Breast epithelium (tissue), 3 donors: ENCODE measurements around the gene HOXA6.

Experiments used
- CTCF ChIP-seq, 3 donors: fragments of 450-650 bp; IDR thresholded peaks; one replicate each; pipeline ENCODE4 v1.5.1; 2016 to 2017; ENCODE audit warnings: antibody characterized with exemption in 3 of 3, mild to moderate bottlenecking in 3 of 3, moderate library complexity in 3 of 3
- POLR2A ChIP-seq: fragments of 450-650 bp; IDR thresholded peaks from one replicate; pipeline ENCODE4 v1.6.1; 2016; ENCODE audit warnings: antibody characterized with exemption, mild to moderate bottlenecking, moderate library complexity
- POLR2AphosphoS5 ChIP-seq, 3 donors: sonication (generic); formaldehyde crosslinking; IDR thresholded peaks; one replicate each; pipeline ENCODE4 v1.6.1; 2017; ENCODE audit warnings: antibody characterized with exemption in 3 of 3

GRCh38 chr7:27108390-27109127, 39.0 kb downstream of the HOXA6 start:
- TF ChIP-seq POLR2A = peak; percentile 35
- TF ChIP-seq CTCF (IDR thresholded peaks at IDR 0.05) = no peak
- peak; percentile 17 to 83 (median 48) for TF ChIP-seq POLR2AphosphoS5 (IDR thresholded peaks at IDR 0.05)
